ENCODE measurements around the gene OR10G2.

GRCh38 chr14:21589317-21589716 lies 45.4 kb downstream of the OR10G2 start:
- TF ChIP-seq CTCF (IDR thresholded peaks at IDR 0.05 in 8 of 11, conservative IDR thresholded peaks at IDR 0.05 in 3 of 11) (no peak), POLR2AphosphoS5 (IDR thresholded peaks at IDR 0.05) (no peak), POLR2A (IDR thresholded peaks at IDR 0.05) (no peak)
